SK-N-SH (cell line): ENCODE results near the gene LRCOL1.

Experiments
- CTCF ChIP-seq: fragments of 200-600 bp; sonication (generic); IDR thresholded peaks from 2 replicates; pipeline ENCODE4 v1.6.1; 2017; ENCODE audit warnings: antibody characterized with exemption, mild to moderate bottlenecking, moderate library complexity
- POLR2AphosphoS5 ChIP-seq: IDR thresholded peaks from 2 replicates; pipeline ENCODE4 v1.6.1; 2012; ENCODE audit warnings: low read depth, low read length
- RCOR1 ChIP-seq: fragments of 150-350 bp; IDR thresholded peaks from 2 replicates; pipeline ENCODE4 v1.6.1; 2017; ENCODE audit warnings: antibody characterized with exemption, low read length

- TF ChIP-seq POLR2AphosphoS5 (no peak), RCOR1 (no peak), CTCF (no peak)
Measured at GRCh38 chr12:132575661-132576060, 34.7 kb downstream of the LRCOL1 start.
